ENCODE measurements around the gene CAMK4. TPM values are rescaled to one million over a fixed set of nuclear protein-coding genes. Genes with fewer than 3 reads are reported as not detected.

The CAMK4 gene
- total RNA-seq, 4 donors from 2014 or later = 0.75 to 5.6 (median 4.7) TPM

DNA sequence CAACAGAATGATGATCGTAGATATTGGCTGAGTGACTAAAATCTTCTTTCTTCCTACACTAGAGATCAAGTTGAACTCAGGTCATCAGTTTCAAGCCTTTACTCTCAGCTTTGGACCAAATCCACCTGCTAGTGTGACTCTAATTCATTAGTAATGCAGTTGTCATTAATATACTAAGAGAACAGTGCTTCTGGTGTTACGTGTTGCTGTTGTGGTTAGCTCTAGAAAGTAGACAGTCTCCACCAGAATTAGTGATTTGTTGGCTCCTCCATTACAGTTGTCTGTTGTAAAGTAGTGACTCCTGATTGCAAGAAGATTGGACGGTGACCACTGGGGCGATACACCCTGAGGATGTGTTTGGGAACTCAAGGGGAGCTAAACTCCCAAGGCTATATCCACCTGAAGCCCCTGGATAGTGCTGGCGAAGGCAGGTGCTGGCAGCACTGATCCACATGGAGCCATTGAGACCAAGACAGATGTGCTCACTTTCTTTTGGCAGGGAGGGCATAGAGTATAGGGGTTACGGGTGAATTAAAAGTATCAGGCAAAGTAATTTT lies 3.1 kb downstream of the CAMK4 start:
- no peaks in the 10 kb centered on the region for H3K36me3 ChIP-seq
- intact Hi-C loops (cut with DNase I; ENCODE audit: low total_unique reads) (no loop called here), in situ Hi-C loops (cut with MboI; ENCODE audit: low pct_ligation_motif_present in 1 of 4, low pct_unique_long_range_greater_than_20kb in 1 of 4, low sequenced_read_pairs in 3 of 4) (no loop called here)
- peaks cover 36% of the 10 kb centered on the region for H3K27me3 ChIP-seq
- no peak for DNase-seq
- no peak overlapping the region for H3K4me3 ChIP-seq
- WGBS, 2 donors (ENCODE audit: low coverage in 1 of 2) = 68 to 71% methylated on average over 3 to 6 of the region's 6 CpGs
- TF ChIP-seq POLR2A (IDR thresholded peaks at IDR 0.05) = no peak
- TF ChIP-seq POLR2AphosphoS5 (IDR thresholded peaks at IDR 0.05) = no peak
- TF ChIP-seq, protein P1, sequence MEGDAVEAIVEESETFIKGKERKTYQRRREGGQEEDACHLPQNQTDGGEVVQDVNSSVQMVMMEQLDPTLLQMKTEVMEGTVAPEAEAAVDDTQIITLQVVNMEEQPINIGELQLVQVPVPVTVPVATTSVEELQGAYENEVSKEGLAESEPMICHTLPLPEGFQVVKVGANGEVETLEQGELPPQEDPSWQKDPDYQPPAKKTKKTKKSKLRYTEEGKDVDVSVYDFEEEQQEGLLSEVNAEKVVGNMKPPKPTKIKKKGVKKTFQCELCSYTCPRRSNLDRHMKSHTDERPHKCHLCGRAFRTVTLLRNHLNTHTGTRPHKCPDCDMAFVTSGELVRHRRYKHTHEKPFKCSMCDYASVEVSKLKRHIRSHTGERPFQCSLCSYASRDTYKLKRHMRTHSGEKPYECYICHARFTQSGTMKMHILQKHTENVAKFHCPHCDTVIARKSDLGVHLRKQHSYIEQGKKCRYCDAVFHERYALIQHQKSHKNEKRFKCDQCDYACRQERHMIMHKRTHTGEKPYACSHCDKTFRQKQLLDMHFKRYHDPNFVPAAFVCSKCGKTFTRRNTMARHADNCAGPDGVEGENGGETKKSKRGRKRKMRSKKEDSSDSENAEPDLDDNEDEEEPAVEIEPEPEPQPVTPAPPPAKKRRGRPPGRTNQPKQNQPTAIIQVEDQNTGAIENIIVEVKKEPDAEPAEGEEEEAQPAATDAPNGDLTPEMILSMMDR (IDR thresholded peaks at IDR 0.05) = no peak
- TF ChIP-seq EP300 (IDR thresholded peaks at IDR 0.05; ENCODE audit: low read depth) = no peak
- H3K9me3 ChIP-seq = no peaks in the 10 kb centered on the region
- peak overlapping the region; percentile 7 to 33 (median 17) for H3K27ac ChIP-seq
- peaks cover 0 to 14% (median 5%) of the 10 kb centered on the region in 4 donors for H3K4me1 ChIP-seq

DNA sequence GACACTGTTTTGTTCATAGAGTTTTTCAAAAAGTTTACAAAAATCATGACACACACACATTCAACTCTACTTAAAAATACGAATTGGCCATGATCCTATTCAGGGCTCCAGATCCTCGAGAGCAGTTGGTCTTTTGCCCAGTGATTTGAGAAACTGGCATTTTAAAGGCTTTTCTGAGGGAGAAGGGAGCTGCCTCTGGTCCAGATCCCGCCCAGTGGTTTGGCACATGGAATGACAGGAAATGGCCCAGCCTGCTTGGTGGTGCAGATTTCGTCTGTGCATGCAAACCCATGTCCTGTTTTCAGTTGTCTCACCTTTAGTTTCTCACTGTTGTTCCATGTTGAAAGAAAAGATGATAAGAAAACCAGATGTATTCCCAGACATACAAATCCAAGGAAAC lies 3.6 kb downstream of the CAMK4 start:
- Histone ChIP-seq H3K4me1 (peaks cover 0 to 14% (median 5%) of the 10 kb centered on the region in 4 donors), H3K36me3 (no peaks in the 10 kb centered on the region), H3K27ac (peak overlapping the region; percentile 7 to 33 (median 17)), H3K27me3 (peaks cover 36% of the 10 kb centered on the region), H3K9me3 (no peaks in the 10 kb centered on the region), H3K4me3 (no peak overlapping the region)
- in situ Hi-C loops (cut with MboI; ENCODE audit: low pct_ligation_motif_present in 1 of 4, low pct_unique_long_range_greater_than_20kb in 1 of 4, low sequenced_read_pairs in 3 of 4) (no loop called here), intact Hi-C loops (cut with DNase I; ENCODE audit: low total_unique reads) (no loop called here)
- 38 to 40% methylated on average over 4 of the region's 4 CpGs for WGBS, 2 donors (ENCODE audit: low coverage in 1 of 2)
- DNase-seq = peak; percentile 25
- no peak for TF ChIP-seq POLR2AphosphoS5 (IDR thresholded peaks at IDR 0.05)
- TF ChIP-seq POLR2A (IDR thresholded peaks at IDR 0.05) = no peak
- TF ChIP-seq, protein P1 (IDR thresholded peaks at IDR 0.05) = no peak
- no peak for TF ChIP-seq EP300 (IDR thresholded peaks at IDR 0.05; ENCODE audit: low read depth)

DNA sequence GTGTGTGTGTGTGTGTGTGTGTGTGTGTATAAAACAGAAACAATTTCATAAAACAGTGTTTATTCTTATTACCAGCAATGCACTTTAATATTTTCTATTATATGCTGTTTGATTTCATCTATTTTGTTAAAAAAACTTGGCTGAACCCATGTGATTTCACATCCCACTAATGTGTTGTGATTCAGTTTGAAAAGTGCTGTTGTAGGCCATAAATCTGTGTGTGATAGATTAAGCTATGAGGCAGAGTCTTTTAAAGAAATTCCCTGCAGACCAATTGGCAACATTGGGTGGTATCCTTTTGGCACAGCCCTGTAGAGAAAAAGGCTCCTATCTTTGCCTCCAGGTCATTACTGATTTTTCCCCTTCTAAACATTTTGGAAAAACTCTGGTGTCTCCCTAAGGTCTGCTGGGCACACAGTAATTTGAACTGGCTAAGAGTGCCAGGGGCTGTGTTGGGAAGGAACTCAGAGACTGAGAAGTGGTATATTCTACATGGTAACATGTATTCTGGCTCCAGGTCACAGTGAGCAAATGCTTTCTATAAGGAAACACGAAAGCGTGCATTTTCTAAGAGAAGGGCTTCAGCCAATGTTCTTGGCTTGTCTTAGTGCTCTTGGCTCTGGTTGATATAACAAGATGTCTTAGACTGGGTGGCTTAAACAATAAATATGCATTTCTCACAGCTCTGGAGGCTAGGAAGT lies 4.5 kb downstream of the CAMK4 start:
- peaks cover 30% of the 10 kb centered on the region for H3K27me3 ChIP-seq
- 78 to 100% methylated on average over 2 of the region's 2 CpGs for WGBS, 2 donors (ENCODE audit: low coverage in 1 of 2)
- no peaks in the 10 kb centered on the region for H3K9me3 ChIP-seq
- H3K4me1 ChIP-seq = peaks cover 0 to 13% (median 5%) of the 10 kb centered on the region in 4 donors
- TF ChIP-seq EP300 (IDR thresholded peaks at IDR 0.05; ENCODE audit: low read depth) (no peak), POLR2AphosphoS5 (IDR thresholded peaks at IDR 0.05) (no peak), POLR2A (IDR thresholded peaks at IDR 0.05) (no peak)
- TF ChIP-seq, protein P1 (IDR thresholded peaks at IDR 0.05) = no peak
- intact Hi-C loops (cut with DNase I; ENCODE audit: low total_unique reads) = no loop called here
- in situ Hi-C loops (cut with MboI; ENCODE audit: low pct_ligation_motif_present in 1 of 4, low pct_unique_long_range_greater_than_20kb in 1 of 4, low sequenced_read_pairs in 3 of 4) = no loop called here
- no peak overlapping the region for H3K4me3 ChIP-seq
- H3K36me3 ChIP-seq = no peaks in the 10 kb centered on the region
- H3K27ac ChIP-seq = peak overlapping the region in 3 of 4 donors; percentile 11 to 38 (median 14)
- no peak for DNase-seq

DNA sequence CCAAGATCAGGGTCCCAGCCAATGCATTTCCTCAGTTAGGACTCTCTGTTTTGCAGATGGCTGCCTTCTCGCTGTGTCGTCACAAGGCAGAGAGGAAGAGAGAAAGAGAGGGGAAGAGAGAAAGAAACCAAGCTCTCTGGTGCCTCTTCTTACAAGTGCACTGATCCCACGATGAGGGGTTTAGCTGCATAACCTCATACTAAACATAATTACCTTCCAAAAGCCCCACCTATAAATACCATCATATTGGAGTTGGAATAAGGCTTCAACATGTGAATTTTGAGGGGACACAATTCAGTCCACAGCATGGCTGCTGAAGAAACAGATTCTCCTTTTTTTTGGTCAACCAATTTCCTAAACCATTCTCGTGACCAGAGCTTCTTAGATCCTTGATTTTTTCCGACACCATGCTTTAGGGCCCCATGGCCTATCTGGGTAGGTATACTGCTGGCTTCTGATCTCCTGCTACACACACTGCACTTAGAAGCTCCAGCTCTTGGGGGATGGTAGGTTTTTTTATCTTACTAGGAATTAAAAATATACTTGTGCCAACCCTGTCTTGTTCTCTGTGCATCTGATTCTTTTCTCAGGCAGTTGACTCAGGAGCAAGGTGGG lies 5.1 kb downstream of the CAMK4 start:
- DNase-seq = no peak
- in situ Hi-C loops (cut with MboI; ENCODE audit: low pct_ligation_motif_present in 1 of 4, low pct_unique_long_range_greater_than_20kb in 1 of 4, low sequenced_read_pairs in 3 of 4) = no loop called here

More for the DNA sequence above, 5.1 kb downstream of the CAMK4 start:
- Histone ChIP-seq H3K9me3 (no peaks in the 10 kb centered on the region), H3K27me3 (peaks cover 24% of the 10 kb centered on the region), H3K27ac (peak overlapping the region; percentile 5 to 38 (median 12)), H3K4me1 (peaks cover 0 to 7% (median 5%) of the 10 kb centered on the region in 4 donors), H3K4me3 (no peak overlapping the region), H3K36me3 (no peaks in the 10 kb centered on the region)
- 71 to 80% methylated on average over 2 to 5 of the region's 5 CpGs for WGBS, 2 donors (ENCODE audit: low coverage in 1 of 2)
- TF ChIP-seq POLR2A (IDR thresholded peaks at IDR 0.05) (no peak), POLR2AphosphoS5 (IDR thresholded peaks at IDR 0.05) (no peak), EP300 (IDR thresholded peaks at IDR 0.05; ENCODE audit: low read depth) (no peak)
- TF ChIP-seq, protein P1 (IDR thresholded peaks at IDR 0.05) = no peak
- intact Hi-C loops (cut with DNase I; ENCODE audit: low total_unique reads) = no loop called here

Measured in transverse colon (tissue), 4 donors.